Measurements from ENCODE around the gene SSBP2.
"Not testable (repeated sequence)": the region's sequence is repeated elsewhere in the genome, so short reads cannot be mapped to it uniquely, and the experiment has no call there.

SSBP2 gene

GRCh38 chr5:81420039-81420667, 330.7 kb downstream of the SSBP2 start:
- DNase-seq: no peak

- DNase-seq: no peak
These were observed 332.3 kb downstream of the SSBP2 start for GRCh38 chr5:81418606-81419005.

GRCh38 chr5:81417052-81417451, 333.8 kb downstream of the SSBP2 start:
- no peak for DNase-seq

DNA sequence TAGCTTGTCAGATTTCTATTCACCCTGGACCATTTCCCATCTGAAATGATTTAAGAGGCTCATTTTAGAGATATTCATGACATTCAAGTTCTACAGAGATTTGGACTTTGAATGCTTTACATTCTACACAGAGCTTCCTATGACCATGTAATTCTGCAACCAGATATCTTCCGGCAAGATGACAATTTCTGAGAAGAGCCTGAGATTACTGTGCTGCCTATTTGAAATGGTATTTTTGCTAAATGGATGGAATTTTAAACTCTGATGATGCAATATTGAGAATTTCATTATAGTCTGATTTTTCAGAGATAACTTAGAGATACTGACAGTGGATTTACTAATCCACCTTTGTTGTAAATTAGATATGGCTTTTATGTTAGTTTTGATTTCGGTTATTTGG, 341.0 kb downstream of the SSBP2 start:
- no peak for DNase-seq

DNA sequence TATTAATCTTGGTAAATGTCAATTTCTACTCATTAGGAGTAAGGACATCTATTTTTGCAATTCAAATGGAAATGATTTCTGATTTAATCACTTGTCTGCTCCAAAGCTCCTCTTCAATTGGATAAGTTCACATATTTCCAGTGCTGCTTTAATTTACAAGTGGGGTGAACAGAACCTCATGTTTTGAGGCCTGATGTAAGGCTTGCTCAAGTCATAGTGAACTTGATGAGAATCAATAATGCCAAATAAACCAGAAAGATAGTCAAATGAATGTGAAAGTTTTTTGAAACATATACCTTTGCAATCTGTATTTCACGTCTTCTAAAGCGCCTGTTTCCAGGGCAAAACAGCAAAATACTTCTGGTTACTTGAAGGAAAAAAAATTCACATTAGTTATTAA, 341.5 kb downstream of the SSBP2 start:
- DNase-seq: no peak

- DNase-seq: no peak
These were observed 342.4 kb downstream of the SSBP2 start for GRCh38 chr5:81408496-81408895.

DNA sequence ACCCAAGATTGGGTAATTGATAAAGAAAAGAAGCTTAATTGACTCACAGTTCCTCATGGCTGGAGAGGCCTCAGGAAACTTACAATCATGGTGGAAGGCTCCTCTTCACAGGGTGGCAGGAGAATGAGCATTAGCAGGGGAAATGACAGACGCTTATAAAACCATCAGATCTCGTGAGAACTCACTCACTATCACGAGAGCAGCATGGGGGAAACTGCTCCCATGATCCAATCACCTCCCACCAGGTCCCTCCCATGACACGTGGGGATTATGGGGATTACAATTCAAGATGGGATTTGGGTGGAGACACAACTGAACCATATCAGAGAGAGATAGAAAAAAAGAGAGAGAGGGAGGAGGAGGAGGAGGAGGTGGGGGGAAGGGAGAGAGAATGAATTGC, 343.1 kb downstream of the SSBP2 start:
- DNase-seq: not testable (repeated sequence)

GRCh38 chr5:81405126-81405891, 345.6 kb downstream of the SSBP2 start:
- no peak for DNase-seq

DNA sequence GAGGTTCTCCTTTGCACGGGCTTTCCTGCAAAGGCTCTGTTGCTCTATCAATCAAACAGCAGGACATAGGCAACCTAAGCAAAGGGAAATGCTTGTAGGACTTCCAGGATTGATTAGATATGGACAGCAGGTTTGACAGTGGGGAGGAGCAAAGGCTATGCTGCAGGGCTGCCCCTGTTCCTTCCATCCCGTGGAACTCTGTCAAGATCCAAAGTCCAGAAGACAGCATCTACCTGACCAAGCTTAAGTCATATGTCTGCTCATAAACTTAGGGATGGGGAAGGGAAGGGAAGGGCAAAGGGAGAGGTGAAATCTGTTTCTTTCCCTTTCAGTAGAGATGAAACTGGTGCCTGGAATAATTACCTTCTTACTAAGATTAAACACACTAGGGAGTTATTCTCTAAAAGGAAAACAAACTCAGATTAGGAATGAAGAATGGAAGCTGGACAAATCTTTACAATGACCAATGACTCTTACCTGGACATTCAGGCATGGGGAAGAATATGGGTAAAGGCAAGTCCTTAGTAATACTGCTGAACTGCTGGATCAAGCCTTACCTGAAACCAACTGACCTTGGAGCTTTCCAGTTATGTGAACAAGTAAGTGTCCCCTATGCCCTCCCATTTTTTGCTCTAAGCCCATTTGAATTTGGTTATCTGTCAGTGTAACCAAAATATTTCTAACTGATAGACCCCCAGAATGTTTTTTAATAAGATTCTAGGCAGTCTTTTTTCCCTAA, 348.5 kb downstream of the SSBP2 start:
- no peak for DNase-seq

DNA sequence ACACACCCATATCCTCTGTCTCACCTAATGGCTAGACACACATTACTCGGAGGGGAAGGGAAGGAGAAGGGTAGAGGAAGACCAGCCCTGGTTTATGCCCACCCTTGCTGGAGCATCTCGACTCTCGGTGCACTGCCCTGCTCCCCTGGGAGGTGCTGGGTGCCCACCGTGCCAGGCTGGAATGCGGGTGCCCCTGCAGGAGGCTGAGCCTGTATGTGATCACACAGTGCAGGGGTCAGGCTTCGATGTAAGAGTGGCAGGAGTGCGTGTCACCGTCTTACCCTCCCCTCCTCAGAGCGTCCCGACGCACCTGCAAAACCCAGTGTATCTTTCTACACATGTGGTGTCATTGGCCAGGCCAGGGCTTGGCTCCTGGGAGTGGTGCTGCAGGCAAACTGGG, 349.6 kb downstream of the SSBP2 start:
- no peak for DNase-seq

- DNase-seq: no peak
These were observed 350.5 kb downstream of the SSBP2 start for GRCh38 chr5:81400375-81400774.

GRCh38 chr5:81398741-81399140, 352.2 kb downstream of the SSBP2 start:
- DNase-seq: no peak

- DNase-seq: no peak
These were observed 353.7 kb downstream of the SSBP2 start for GRCh38 chr5:81397176-81397575.

DNA sequence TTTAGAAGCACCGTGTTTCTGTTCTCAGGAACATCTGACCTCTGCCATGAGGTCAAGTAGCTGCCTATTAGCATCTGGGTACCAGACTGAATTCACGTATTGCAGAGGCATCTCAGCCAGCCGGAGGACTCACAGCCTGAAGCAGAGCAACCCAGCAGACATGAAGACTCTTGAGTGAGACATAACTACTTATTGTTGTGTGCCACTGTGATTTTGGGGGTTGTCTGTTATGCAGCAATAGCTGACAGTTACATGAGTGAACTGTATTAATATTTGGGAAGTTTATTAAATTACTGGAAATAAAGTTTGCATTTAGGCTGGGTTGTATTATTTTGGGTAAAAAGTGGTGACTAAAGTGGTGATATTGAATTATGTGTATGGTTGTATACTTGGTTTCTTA, 355.6 kb downstream of the SSBP2 start:
- no peak for DNase-seq

- no peak for DNase-seq
These were observed 356.8 kb downstream of the SSBP2 start, which contains the start of gene ACOT12 for GRCh38 chr5:81393783-81394718. ACOT12 (minus strand) TSS chr5:81394134; CDS start chr5:81394114, 20 bp downstream.

GRCh38 chr5:81393430-81393782, 357.5 kb downstream of the SSBP2 start:
- DNase-seq: no peak

DNA sequence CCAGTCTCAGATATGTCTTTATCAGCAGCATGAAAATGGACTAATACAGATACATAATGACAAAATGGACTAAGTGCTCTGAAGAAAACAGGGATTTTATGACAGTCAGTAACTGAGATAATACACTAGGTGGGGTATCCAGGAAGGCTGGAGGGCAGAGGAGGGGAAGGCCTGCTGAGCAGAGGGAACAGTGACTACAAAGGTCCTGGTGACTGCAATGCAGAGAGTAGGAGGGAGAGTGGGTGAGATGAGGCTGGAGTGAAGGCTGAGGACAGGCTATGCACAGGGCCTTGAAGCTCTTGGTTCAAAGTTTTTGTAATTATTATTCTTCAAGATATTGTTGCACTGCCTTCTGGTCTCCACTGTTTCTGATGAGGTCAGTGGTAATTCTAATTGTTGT, 361.9 kb downstream of the SSBP2 start:
- DNase-seq: no peak

DNA sequence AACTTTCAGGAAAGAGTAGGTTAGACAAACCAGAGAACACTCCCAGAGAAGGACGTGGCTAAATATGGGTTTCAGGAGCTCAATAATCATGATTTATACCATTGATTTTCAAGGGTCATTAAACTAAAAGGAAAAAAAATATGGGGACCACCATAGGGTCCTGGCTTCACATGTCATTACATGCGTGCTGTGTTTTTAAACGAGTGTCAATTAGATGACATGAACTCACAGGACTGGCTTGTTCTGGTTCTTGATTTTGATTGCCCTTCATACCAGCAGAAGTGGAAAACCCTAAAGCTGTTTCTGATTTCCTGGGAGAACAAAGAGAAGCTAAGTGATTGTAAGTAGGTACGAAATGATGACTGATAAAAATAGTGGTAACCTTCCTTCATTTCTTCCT, 362.7 kb downstream of the SSBP2 start:
- DNase-seq: no peak

DNA sequence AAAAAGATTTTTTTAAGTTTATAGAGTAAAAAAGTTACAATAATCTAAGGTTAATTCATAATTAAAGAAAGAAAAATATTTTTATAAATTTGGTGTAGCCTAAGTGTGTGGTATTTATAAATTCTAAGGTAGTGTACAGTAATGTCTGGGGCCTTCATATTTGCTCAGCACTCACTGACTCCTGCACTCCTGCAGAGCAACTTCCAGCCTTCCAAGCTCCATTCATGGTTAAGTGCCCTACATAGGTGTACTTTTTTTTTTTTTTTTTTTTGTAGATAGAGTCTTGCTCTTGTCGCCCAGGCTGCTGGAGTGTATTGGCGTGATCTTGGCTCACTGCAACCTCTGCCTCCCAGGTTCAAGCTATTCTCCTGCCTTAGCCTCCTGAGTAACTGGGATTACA, 367.0 kb downstream of the SSBP2 start:
- no peak for DNase-seq

DNA sequence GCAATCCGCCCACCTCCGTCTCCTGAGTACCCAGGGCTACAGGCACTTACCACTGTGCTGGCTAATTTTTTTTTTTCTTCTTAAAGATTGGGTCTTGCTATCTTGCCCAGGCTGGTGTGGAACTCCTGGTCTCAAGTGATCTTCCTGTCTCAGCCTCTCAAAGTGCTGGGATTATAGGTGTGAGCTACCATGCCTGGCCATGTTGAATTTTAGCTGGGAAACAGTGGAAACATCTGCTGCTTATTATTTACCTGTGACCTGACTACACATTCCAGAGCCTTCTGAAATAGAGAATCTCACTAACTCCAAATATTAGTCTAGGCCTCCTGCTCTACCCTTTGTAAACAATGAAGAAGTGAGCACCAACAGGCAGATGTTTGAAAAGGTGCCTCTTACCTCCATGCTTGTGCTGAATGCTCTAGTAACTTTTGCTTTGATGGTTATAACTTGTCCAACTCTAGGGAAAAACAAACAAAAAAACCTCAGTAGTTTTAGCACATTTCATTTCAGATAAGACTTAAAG, 379.5 kb downstream of the SSBP2 start:
- DNase-seq: no peak

- DNase-seq: no peak
These were observed 380.0 kb downstream of the SSBP2 start for GRCh38 chr5:81370912-81371311.

DNA sequence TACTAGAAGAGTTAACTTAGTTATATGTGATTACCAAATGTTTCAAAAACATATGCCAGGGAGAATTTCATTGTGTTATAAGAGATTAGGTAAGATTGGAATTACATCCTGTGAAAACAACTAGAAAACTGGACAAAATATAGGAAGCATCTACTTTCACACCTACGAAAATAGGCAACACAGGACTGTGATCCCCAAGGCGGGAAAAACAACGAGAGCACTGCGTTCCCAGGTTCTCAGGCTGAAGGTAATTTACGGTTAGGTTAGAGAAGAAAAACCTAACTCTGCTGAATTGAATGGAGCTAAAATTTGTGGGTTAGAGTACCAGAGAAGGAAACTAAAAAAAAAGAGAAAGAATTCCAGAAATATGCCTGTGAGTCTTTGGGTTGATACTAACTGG, 385.4 kb downstream of the SSBP2 start:
- DNase-seq: no peak

Data from activated CD4-positive, CD25-positive, alpha-beta regulatory T cell treated with anti-CD3 and anti-CD28 coated beads, Interleukin-2, amount 50 U/mL, for 72 hours (primary cell).